PC-9 (cell line): ENCODE data around the gene F7. TPM values are rescaled to one million over a fixed set of nuclear protein-coding genes. Genes with fewer than 3 reads are reported as not detected.

Experiments
- BruUV-seq: library from RNA; stranded (reverse); fragments of 400-500 nt; replicated peaks from 2 replicates; lab custom pipeline; 2021; lab: Mats Ljungman, UMichigan
- CTCF ChIA-PET: fragments of 300-600 bp; sonication (Branson Sonifier 250); formaldehyde crosslinking; loops from one replicate; lab custom pipeline; 2022; ENCODE audit warnings: antibody characterized with exemption; lab: Charles Lee
- POLR2A ChIA-PET: fragments of 300-600 bp; sonication (Branson Sonifier 250); formaldehyde crosslinking; loops from one replicate; lab custom pipeline; 2022; ENCODE audit warnings: antibody characterized with exemption; ENCODE audit not compliant: unreplicated experiment; lab: Charles Lee
- DNase-seq, 2 experiments: peaks; one replicate each; pipeline versions ENCODE4 v3.0.0 to v3.0.0-alpha.2; 2015 to 2022; ENCODE audit warnings: mixed read lengths in 1 of 2
- H2AFZ ChIP-seq: fragments of 200-600 bp; sonication (generic); 2 replicates; pipeline ENCODE4 v1.8.1; 2017; ENCODE audit warnings: antibody characterized with exemption
- H3F3A ChIP-seq: fragments of 200-600 bp; sonication (generic); 2 replicates; pipeline ENCODE4 v1.8.1; 2017; ENCODE audit warnings: antibody characterized with exemption, mild to moderate bottlenecking, low read depth; ENCODE audit not compliant: insufficient read depth
- H3K27ac ChIP-seq: fragments of 200-600 bp; sonication (generic); 2 replicates; pipeline ENCODE4 v1.6.1; 2016; ENCODE audit warnings: mixed run types
- H3K27me3 ChIP-seq: fragments of 200-600 bp; sonication (generic); 2 replicates; pipeline ENCODE4 v1.6.1; 2016; ENCODE audit warnings: low read depth, mixed run types; ENCODE audit not compliant: insufficient read depth
- H3K36me3 ChIP-seq: fragments of 200-600 bp; sonication (generic); 2 replicates; pipeline ENCODE4 v1.6.1; 2016; ENCODE audit warnings: low read depth, mixed run types
- H3K4me1 ChIP-seq: fragments of 200-600 bp; sonication (generic); replicated peaks from 2 replicates; pipeline ENCODE4 v1.6.1; 2016; ENCODE audit warnings: mixed run types; ENCODE audit not compliant: insufficient read depth
- H3K4me2 ChIP-seq: fragments of 200-600 bp; sonication (generic); 2 replicates; pipeline ENCODE4 v1.6.1; 2017; ENCODE audit warnings: mixed run types
- H3K4me3 ChIP-seq: fragments of 200-600 bp; sonication (generic); 2 replicates; pipeline ENCODE4 v1.6.1; 2016; ENCODE audit warnings: mixed run types
- H3K79me2 ChIP-seq: fragments of 200-600 bp; sonication (generic); 2 replicates; pipeline ENCODE4 v1.6.1; 2017; ENCODE audit warnings: low read depth, mixed run types
- H3K9me2 ChIP-seq: fragments of 200-600 bp; sonication (generic); 2 replicates; pipeline ENCODE4 v1.8.1; 2017; ENCODE audit warnings: mild to moderate bottlenecking; ENCODE audit not compliant: insufficient read depth
- H3K9me3 ChIP-seq: fragments of 200-600 bp; sonication (generic); 2 replicates; pipeline ENCODE4 v1.8.1; 2016; ENCODE audit warnings: low read depth; ENCODE audit not compliant: insufficient read depth
- H4K20me1 ChIP-seq: fragments of 200-600 bp; sonication (generic); 2 replicates; pipeline ENCODE4 v1.8.1; 2017; ENCODE audit not compliant: insufficient read depth
- EZH2 ChIP-seq: fragments of 200-600 bp; sonication (generic); IDR thresholded peaks from 2 replicates; pipeline ENCODE4 v1.8.0; 2017; ENCODE audit warnings: antibody characterized with exemption, low read depth
- intact Hi-C: fragments of 100-400 bp; cut with micrococcal nuclease; formaldehyde crosslinking; loops from one replicate; pipeline ENCODE4 v1.10.0; 2022; ENCODE audit not compliant: unreplicated experiment
- total RNA-seq: library from RNA; stranded (reverse); gene quantifications from 2 replicates; pipeline ENCODE4 v1.2.3, GENCODE V29; 2021
- TF ChIP-seq, protein P1 (sequence below): fragments of 200-600 bp; sonication (generic); conservative IDR thresholded peaks from 2 replicates; pipeline ENCODE4 v1.6.1; 2017; ENCODE audit warnings: mixed run types, antibody characterized with exemption, mild to moderate bottlenecking, moderate library complexity

Gene F7
- total RNA-seq, 1 experiment from 2014 or later: not detected

DNA sequence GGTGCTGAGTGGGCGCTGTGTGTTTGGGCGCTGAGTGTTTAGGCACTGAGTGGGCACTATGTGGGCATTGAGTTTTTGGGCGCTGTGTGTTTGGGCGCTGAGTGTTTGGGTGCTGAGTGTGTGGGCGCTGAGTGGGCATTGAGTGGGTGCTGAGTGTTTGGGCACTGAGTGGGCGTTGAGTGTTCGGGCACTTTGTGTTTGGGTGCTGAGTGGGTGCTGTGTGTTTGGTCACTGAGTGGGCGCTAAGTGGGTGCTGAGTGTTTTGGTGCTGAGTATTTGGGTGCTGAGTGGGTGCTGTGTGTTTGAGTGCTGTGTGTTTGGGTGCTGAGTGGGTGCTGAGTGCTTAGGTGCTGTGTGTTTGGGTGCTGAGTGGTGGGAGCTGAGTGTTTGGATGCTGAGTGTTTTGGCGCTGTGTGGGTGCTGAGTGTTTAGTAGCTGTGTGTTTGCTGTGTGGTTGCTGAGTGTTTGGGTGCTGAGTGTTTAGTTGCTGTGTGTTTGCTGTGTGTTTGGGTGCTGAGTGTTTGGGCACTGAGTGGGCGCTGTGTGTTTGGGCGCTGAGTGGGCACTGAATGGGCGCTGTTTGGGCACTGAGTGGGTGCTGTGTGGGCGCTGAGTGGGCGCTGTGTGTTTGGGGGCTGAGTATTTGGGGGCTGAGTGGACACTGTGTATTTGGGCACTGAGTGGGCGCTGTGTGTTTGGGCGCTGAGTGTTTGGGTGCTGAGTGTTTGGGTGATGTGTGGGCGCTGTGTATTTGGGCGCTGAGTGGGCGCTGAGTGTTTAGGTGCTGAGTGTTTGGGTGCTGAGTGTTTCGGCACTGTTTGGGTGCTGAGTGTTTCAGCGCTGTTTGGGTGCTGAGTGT, 47.2 kb upstream of the F7 start:
- Histone ChIP-seq H3K27ac (no peak overlapping the region), H3K9me3 (no peaks in the 10 kb centered on the region), H3K4me3 (no peak overlapping the region), H3F3A (peaks cover 9% of the 10 kb centered on the region), H3K79me2 (no peaks in the 10 kb centered on the region), H2AFZ (no peak overlapping the region), H3K4me1 (peaks cover 14% of the 10 kb centered on the region), H3K9me2 (no peaks in the 10 kb centered on the region), H3K27me3 (no peaks in the 10 kb centered on the region), H3K36me3 (no peaks in the 10 kb centered on the region), H3K4me2 (no peak overlapping the region), H4K20me1 (no peaks in the 10 kb centered on the region)
- POLR2A ChIA-PET: no interaction called here
- TF ChIP-seq EZH2: no peak
- TF ChIP-seq, protein P1, sequence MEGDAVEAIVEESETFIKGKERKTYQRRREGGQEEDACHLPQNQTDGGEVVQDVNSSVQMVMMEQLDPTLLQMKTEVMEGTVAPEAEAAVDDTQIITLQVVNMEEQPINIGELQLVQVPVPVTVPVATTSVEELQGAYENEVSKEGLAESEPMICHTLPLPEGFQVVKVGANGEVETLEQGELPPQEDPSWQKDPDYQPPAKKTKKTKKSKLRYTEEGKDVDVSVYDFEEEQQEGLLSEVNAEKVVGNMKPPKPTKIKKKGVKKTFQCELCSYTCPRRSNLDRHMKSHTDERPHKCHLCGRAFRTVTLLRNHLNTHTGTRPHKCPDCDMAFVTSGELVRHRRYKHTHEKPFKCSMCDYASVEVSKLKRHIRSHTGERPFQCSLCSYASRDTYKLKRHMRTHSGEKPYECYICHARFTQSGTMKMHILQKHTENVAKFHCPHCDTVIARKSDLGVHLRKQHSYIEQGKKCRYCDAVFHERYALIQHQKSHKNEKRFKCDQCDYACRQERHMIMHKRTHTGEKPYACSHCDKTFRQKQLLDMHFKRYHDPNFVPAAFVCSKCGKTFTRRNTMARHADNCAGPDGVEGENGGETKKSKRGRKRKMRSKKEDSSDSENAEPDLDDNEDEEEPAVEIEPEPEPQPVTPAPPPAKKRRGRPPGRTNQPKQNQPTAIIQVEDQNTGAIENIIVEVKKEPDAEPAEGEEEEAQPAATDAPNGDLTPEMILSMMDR: no peak
- BruUV-seq: no TSS peak
- intact Hi-C loops: no loop called here
- no peak for DNase-seq
- CTCF ChIA-PET: no interaction called here

DNA sequence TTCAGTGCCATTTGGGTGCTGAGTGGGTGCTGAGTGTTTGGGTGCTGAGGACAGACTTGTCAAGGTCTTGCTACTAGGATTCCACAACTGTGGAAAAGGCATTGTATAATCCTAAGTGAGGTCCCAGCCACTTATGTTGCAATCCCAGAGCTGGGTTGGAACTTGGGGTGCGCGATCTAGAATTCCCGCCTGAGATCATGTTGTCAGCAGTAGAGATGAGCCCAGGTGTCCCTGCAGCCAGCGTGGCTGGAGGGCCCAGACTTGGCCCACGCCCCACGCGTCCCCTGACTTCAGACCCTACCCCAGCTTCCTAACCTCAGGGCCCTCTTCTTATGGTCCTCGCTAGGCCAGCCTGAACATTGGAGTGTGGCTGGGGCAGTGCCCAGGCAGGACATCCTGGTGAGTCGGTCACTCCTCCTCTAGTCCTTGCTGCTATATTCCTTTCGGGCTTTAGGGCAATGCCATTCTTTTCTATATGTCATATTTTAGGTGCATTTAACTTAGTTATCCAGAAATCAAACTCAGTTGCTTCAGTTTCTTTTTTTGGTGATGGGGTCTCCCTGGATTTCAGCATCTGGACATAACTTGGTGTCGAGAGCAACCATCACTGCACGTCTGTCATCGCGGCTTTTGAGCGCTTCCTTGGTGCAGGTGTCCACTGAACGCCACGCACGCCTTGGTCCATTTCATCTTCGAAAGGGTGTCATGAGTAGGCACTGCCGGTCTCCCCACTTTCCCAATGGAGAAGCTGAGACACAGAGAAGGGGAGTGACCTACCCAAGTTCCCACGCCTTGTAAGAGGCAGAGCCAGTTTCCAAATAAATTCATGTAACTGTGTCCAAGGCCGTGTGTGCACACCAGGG, 46.4 kb upstream of the F7 start:
- DNase-seq: no peak

DNA sequence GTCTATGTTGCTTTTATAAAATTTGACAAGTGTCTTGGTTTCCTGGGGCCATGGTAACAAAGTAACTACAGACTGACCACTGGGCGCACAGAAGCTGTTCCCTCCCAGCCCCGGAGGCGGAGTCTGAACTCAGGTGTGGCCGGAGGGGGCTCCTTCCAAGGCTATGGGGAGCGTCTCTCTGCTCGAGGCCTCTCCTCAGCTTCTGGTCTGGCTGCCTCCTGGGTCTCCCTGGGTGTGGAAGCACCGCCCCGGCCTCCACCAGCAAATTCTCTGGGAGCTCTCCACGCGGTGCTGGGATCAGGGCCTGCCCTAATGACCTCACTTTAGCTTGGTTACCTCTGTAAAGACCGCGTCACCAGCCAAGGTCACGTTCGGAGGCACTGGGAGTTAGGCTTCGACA, 45.7 kb upstream of the F7 start:
- H3K27me3 ChIP-seq: no peaks in the 10 kb centered on the region
- H3K9me3 ChIP-seq: no peaks in the 10 kb centered on the region
- no peaks in the 10 kb centered on the region for H3K79me2 ChIP-seq
- no peaks in the 10 kb centered on the region for H3K36me3 ChIP-seq
- peaks cover 10% of the 10 kb centered on the region for H3F3A ChIP-seq
- H3K4me3 ChIP-seq: no peak overlapping the region
- TF ChIP-seq, protein P1: no peak
- TF ChIP-seq EZH2: no peak
- no peak overlapping the region for H2AFZ ChIP-seq
- no peak overlapping the region for H3K27ac ChIP-seq
- intact Hi-C loops: no loop called here
- ChIA-PET CTCF (no interaction called here), POLR2A (interaction anchor here (0.5 kb wide), 1 partner anchor 83 kb away, joined by 3 read pairs; no protein-coding TSS in a partner anchor)
- BruUV-seq: no TSS peak
- DNase-seq: no peak
- no peaks in the 10 kb centered on the region for H3K9me2 ChIP-seq
- peaks cover 18% of the 10 kb centered on the region for H3K4me1 ChIP-seq
- H3K4me2 ChIP-seq: no peak overlapping the region
- H4K20me1 ChIP-seq: no peaks in the 10 kb centered on the region

More for the DNA sequence above, 46.4 kb upstream of the F7 start:
- H2AFZ ChIP-seq: no peak overlapping the region
- H3K4me3 ChIP-seq: no peak overlapping the region
- H3K9me3 ChIP-seq: no peaks in the 10 kb centered on the region
- BruUV-seq: no TSS peak
- no peaks in the 10 kb centered on the region for H3K27me3 ChIP-seq
- no peaks in the 10 kb centered on the region for H4K20me1 ChIP-seq
- no peaks in the 10 kb centered on the region for H3K79me2 ChIP-seq
- H3K9me2 ChIP-seq: no peaks in the 10 kb centered on the region
- ChIA-PET POLR2A (interaction anchor here (0.5 kb wide), 1 partner anchor 84 kb away, joined by 3 read pairs; no protein-coding TSS in a partner anchor), CTCF (no interaction called here)
- H3F3A ChIP-seq: peaks cover 12% of the 10 kb centered on the region
- no peak overlapping the region for H3K4me2 ChIP-seq
- H3K27ac ChIP-seq: no peak overlapping the region
- H3K36me3 ChIP-seq: no peaks in the 10 kb centered on the region
- intact Hi-C loops: no loop called here
- no peak for TF ChIP-seq EZH2
- TF ChIP-seq, protein P1: no peak
- H3K4me1 ChIP-seq: peaks cover 18% of the 10 kb centered on the region
